DOHH2 (cell line): Measurements from ENCODE around the gene ZPLD1.

Source experiments
- H3F3A ChIP-seq: fragments of 200-600 bp; sonication (generic), shearing (Covaris generic); 2 replicates; pipeline ENCODE4 v1.6.0; 2016; ENCODE audit warnings: antibody characterized with exemption, mild to moderate bottlenecking; ENCODE audit not compliant: control insufficient read depth, insufficient read depth
- H3K27ac ChIP-seq: fragments of 200-600 bp; sonication (generic); 2 replicates; pipeline ENCODE4 v1.5.1; 2014; ENCODE audit warnings: low read depth, mild to moderate bottlenecking, low read length, moderate library complexity
- H3K27me3 ChIP-seq: fragments of 200-600 bp; sonication (generic); 2 replicates; pipeline ENCODE4 v1.6.1; 2014; ENCODE audit warnings: mild to moderate bottlenecking, low read length, mixed read lengths; ENCODE audit not compliant: control insufficient read depth
- H3K36me3 ChIP-seq: fragments of 200-600 bp; sonication (generic); 2 replicates; pipeline ENCODE4 v1.6.1; 2014; ENCODE audit warnings: mild to moderate bottlenecking, low read length, moderate library complexity, mixed read lengths; ENCODE audit not compliant: control insufficient read depth
- H3K4me1 ChIP-seq: fragments of 200-600 bp; sonication (generic); 2 replicates; pipeline ENCODE4 v1.6.1; 2014; ENCODE audit warnings: mild to moderate bottlenecking, low read length, mixed read lengths; ENCODE audit not compliant: control insufficient read depth
- H3K4me2 ChIP-seq: fragments of 200-600 bp; sonication (generic); 2 replicates; pipeline ENCODE4 v1.6.0; 2014; ENCODE audit warnings: mild to moderate bottlenecking, low read length, moderate library complexity
- H3K4me3 ChIP-seq: fragments of 200-600 bp; sonication (generic); 2 replicates; pipeline ENCODE4 v1.5.1; 2014; ENCODE audit warnings: mild to moderate bottlenecking, low read length, mixed read lengths
- H3K79me2 ChIP-seq: fragments of 200-600 bp; sonication (generic); 2 replicates; pipeline ENCODE4 v1.6.1; 2014; ENCODE audit warnings: mild to moderate bottlenecking, low read length, mixed read lengths; ENCODE audit not compliant: control insufficient read depth
- H3K9me2 ChIP-seq: fragments of 200-600 bp; sonication (generic); replicated peaks from 2 replicates; pipeline ENCODE4 v1.6.1; 2014; ENCODE audit warnings: mild to moderate bottlenecking, low read length, mixed read lengths; ENCODE audit not compliant: control insufficient read depth
- H3K9me3 ChIP-seq: fragments of 200-600 bp; sonication (generic); 2 replicates; pipeline ENCODE4 v1.6.1; 2014; ENCODE audit warnings: antibody characterized with exemption, low read length, mixed read lengths; ENCODE audit not compliant: control insufficient read depth, insufficient read depth
- H4K20me1 ChIP-seq: fragments of 200-600 bp; sonication (generic); 2 replicates; pipeline ENCODE4 v1.6.0; 2014; ENCODE audit warnings: low read depth, mild to moderate bottlenecking, antibody characterized with exemption, low read length, moderate library complexity; ENCODE audit not compliant: control insufficient read depth, insufficient read depth
- CTCF ChIP-seq: fragments of 200-600 bp; sonication (generic); IDR thresholded peaks from one replicate; pipeline ENCODE4 v1.5.1; 2014; ENCODE audit warnings: antibody characterized with exemption, mild to moderate bottlenecking, low read depth, low read length; ENCODE audit not compliant: poor library complexity, severe bottlenecking
- EZH2phosphoT487 ChIP-seq: fragments of 200-600 bp; sonication (generic); IDR thresholded peaks from 2 replicates; pipeline ENCODE4 v1.6.1; 2017; ENCODE audit warnings: borderline replicate concordance, mild to moderate bottlenecking, antibody characterized with exemption, low read length, moderate library complexity, mixed read lengths

ZPLD1 gene

DNA sequence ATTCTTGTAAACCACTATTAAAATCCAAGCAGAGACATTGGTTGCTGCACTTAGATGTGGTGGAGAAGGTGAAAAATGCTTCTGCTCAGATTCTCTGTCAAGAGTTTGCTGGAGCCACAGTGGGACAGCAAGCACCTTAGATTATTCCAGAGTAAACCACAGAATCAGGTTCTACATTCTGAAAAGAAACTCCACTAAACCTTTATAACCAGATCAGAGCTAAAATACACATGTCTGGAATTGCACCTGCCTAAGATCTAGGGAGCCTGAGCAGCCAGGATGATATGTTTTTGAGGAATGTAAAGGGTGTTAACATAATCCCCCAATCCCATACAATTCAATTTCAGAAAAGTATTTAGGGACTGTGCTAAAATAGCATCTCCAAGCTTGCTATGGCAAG lies at the start of gene ZPLD1:
Gene ZPLD1 (plus strand): TSS at position 301 of the 400 bp plus-strand sequence. CDS start 3,473 bp downstream, outside the sequence.
- Histone ChIP-seq H3K9me3 (no peaks in the 10 kb centered on the region), H4K20me1 (no peaks in the 10 kb centered on the region), H3F3A (no peaks in the 10 kb centered on the region), H3K9me2 (no peaks in the 10 kb centered on the region), H3K4me1 (peaks cover 3% of the 10 kb centered on the region; the same call in 1 of the 2 replicates), H3K27me3 (no peaks in the 10 kb centered on the region), H3K27ac (no peak within 1 kb of the TSS), H3K79me2 (no peaks in the 10 kb centered on the region), H3K36me3 (no peaks in the 10 kb centered on the region), H3K4me3 (no peak within 1 kb of the TSS), H3K4me2 (no peak within 1 kb of the TSS)
- TF ChIP-seq CTCF (no peak), EZH2phosphoT487 (no peak)

DNA sequence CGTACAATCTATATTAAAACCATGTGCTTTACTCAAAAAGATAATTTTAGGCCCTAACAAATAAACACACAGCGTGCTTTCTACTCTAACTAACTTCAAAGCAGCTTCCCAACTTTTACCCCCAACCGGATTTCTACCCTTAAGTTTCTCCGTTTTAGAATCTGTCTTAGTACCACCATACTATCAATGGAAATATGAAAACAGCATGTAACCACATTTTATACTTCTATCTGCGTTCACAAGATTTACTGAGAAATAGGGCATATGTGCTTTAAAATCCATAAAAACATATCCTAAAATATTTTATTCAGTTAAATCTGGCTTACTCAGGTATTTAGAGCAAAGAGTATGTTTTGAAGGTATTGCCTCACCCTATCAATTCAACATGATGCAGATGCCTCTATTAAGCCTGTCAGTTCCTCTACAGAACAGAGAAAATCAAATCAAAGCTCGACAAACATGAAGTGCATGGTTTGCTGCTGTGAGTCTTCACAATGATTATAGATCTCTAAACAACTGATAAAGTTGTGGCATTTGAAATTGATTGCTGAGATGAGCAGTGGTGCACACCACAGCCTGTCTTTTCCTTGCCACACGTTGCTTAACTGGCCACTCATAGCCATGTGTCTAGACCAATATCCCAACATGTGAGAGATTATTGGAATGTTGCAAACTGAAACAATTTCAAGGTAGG lies 44.5 kb upstream of the ZPLD1 start:
- Histone ChIP-seq H3K4me3 (no peak overlapping the region), H3K4me1 (no peaks in the 10 kb centered on the region), H3K9me2 (no peaks in the 10 kb centered on the region), H4K20me1 (no peaks in the 10 kb centered on the region), H3K36me3 (no peaks in the 10 kb centered on the region), H3K9me3 (no peaks in the 10 kb centered on the region), H3K79me2 (no peaks in the 10 kb centered on the region), H3K4me2 (no peak overlapping the region), H3K27ac (no peak overlapping the region), H3K27me3 (no peaks in the 10 kb centered on the region), H3F3A (no peaks in the 10 kb centered on the region)
- TF ChIP-seq CTCF: no peak
- TF ChIP-seq EZH2phosphoT487: no peak

DNA sequence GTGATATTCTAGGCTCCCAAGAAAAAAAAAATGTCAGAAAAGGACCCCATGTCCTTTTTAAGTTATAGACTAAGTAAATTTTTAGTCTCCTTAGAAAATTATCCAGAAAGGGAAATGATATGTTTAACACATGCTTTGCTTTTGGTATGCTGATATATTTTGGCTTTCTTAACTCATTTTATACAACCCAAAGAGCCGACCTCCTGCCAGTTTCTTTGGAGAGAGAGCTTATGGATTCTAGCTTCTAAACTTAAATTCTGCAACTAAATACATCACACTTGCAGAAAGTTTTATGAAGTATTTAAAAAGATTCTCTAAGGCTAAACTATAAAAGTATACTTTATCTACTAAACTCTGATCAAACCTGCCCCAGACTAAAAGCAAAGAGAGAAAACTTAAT lies 43.9 kb upstream of the ZPLD1 start:
- Histone ChIP-seq H3F3A (no peaks in the 10 kb centered on the region), H3K27ac (no peak overlapping the region), H3K4me1 (no peaks in the 10 kb centered on the region), H3K4me2 (no peak overlapping the region), H3K36me3 (no peaks in the 10 kb centered on the region), H3K4me3 (no peak overlapping the region), H4K20me1 (no peaks in the 10 kb centered on the region), H3K9me3 (no peaks in the 10 kb centered on the region), H3K9me2 (no peaks in the 10 kb centered on the region), H3K79me2 (no peaks in the 10 kb centered on the region), H3K27me3 (no peaks in the 10 kb centered on the region)
- TF ChIP-seq CTCF: no peak
- no peak for TF ChIP-seq EZH2phosphoT487
